Endothelial cell of umbilical vein (primary cell): ENCODE measurements around the gene PPP2R2C.

Experiments used
- CTCF ChIP-seq, 2 donors: IDR thresholded peaks; 1 replicate in 1 of 2; 2 replicates in 1 of 2; pipeline ENCODE4 v1.5.1; 2011; ENCODE audit warnings: low read length in 2 of 2, mild to moderate bottlenecking in 2 of 2, moderate library complexity in 2 of 2, control low read depth in 1 of 2, inconsistent platforms in 1 of 2, low read depth in 1 of 2; ENCODE audit not compliant: insufficient read depth in 1 of 2; ENCODE audit errors: extremely low read depth in 1 of 2
- EZH2 ChIP-seq: IDR thresholded peaks from 2 replicates; pipeline ENCODE4 v1.6.1; 2012; ENCODE audit warnings: borderline replicate concordance, low read depth, mild to moderate bottlenecking, moderate library complexity, low read length, inconsistent platforms; ENCODE audit not compliant: severe bottlenecking
- FOS ChIP-seq: IDR thresholded peaks from 2 replicates; pipeline ENCODE4 v1.6.1; 2011; ENCODE audit warnings: mild to moderate bottlenecking, low read length, moderate library complexity, borderline replicate concordance; ENCODE audit not compliant: insufficient read depth
- JUN ChIP-seq: IDR thresholded peaks from 2 replicates; pipeline ENCODE4 v1.6.1; 2011; ENCODE audit warnings: borderline replicate concordance, low read depth; ENCODE audit not compliant: insufficient read length, insufficient read depth
- MAX ChIP-seq: IDR thresholded peaks from 2 replicates; pipeline ENCODE4 v1.6.1; 2011; ENCODE audit not compliant: insufficient read depth, insufficient read length
- MYC ChIP-seq: IDR thresholded peaks from one replicate; pipeline ENCODE4 v1.6.1; 2011; ENCODE audit warnings: mild to moderate bottlenecking, low read depth, low read length
- POLR2A ChIP-seq: IDR thresholded peaks from 2 replicates; pipeline ENCODE4 v1.6.1; 2012; ENCODE audit warnings: low read depth, mild to moderate bottlenecking, control low read depth, low read length
- POLR2AphosphoS5 ChIP-seq: IDR thresholded peaks from 2 replicates; pipeline ENCODE4 v1.6.1; 2012; ENCODE audit warnings: low read depth, mild to moderate bottlenecking, control low read depth, low read length, moderate library complexity; ENCODE audit not compliant: insufficient read depth

GRCh38 chr4:6502147-6502546 is 29.7 kb upstream of the PPP2R2C start:
- TF ChIP-seq POLR2A (no peak), CTCF (IDR thresholded peaks at IDR 0.05; ENCODE audit: extremely low read depth in 1 of 2, insufficient read depth in 1 of 2, low read depth in 1 of 2, low read length in 2 of 2) (no peak), POLR2AphosphoS5 (no peak), MAX (no peak), MYC (no peak), EZH2 (no peak), FOS (no peak), JUN (no peak)
